CD4-positive, alpha-beta T cell (primary cell): Measurements from ENCODE around the gene PTCRA. TPM values are rescaled to one million over a fixed set of nuclear protein-coding genes. Genes with fewer than 3 reads are reported as not detected.
"Not testable (repeated sequence)": the region's sequence is repeated elsewhere in the genome, so short reads cannot be mapped to it uniquely, and the experiment has no call there.

Source experiments
- ATAC-seq: fragments of 200-7000 bp; cut with Tn5 transposase; one replicate; pipeline ENCODE4 v1.10.0; 2022; ENCODE audit warnings: mild to moderate bottlenecking; ENCODE audit not compliant: poor library complexity
- CTCF ChIA-PET: fragments of 350-600 bp; sonication (Branson Sonifier 250); formaldehyde crosslinking; loops from one replicate; lab custom pipeline; 2021; ENCODE audit warnings: antibody characterized with exemption, inconsistent platforms; lab: Charles Lee
- POLR2A ChIA-PET: fragments of 350-600 bp; sonication (Branson Sonifier 250); formaldehyde crosslinking; loops from one replicate; lab custom pipeline; 2021; ENCODE audit warnings: antibody characterized with exemption, inconsistent platforms; lab: Charles Lee
- DNase-seq, 14 experiments: peaks; one replicate each; pipeline ENCODE4 v3.0.0-alpha.2; 2013 to 2020; ENCODE audit warnings: mixed read lengths in 2 of 14
- H3K27ac ChIP-seq, 2 donors: one replicate each; pipeline versions ENCODE4 v1.5.1 to v1.7.0; 2013; ENCODE audit warnings: low read length in 2 of 2, low read depth in 1 of 2, mild to moderate bottlenecking in 1 of 2
- H3K27me3 ChIP-seq, 2 experiments: 1 replicate in 1 of 2; 2 replicates in 1 of 2; pipeline versions ENCODE4 v1.6.1 to v1.7.0; 2013; ENCODE audit warnings: low read length in 2 of 2, control low read depth in 1 of 2, mild to moderate bottlenecking in 1 of 2, moderate library complexity in 1 of 2; ENCODE audit not compliant: insufficient read depth in 2 of 2, control insufficient read depth in 1 of 2
- H3K36me3 ChIP-seq: one replicate; pipeline ENCODE4 v1.6.1; 2013; ENCODE audit warnings: low read length, control low read depth; ENCODE audit not compliant: insufficient read depth
- H3K4me1 ChIP-seq: one replicate; pipeline ENCODE4 v1.6.1; 2013; ENCODE audit warnings: low read length, control low read depth; ENCODE audit not compliant: insufficient read depth
- H3K4me3 ChIP-seq: one replicate; pipeline ENCODE4 v1.5.1; 2013; ENCODE audit warnings: mild to moderate bottlenecking, low read length, moderate library complexity
- H3K9me3 ChIP-seq, 2 experiments: 1 replicate in 1 of 2; 2 replicates in 1 of 2; pipeline versions ENCODE4 v1.6.1 to v1.7.0; 2013; ENCODE audit warnings: low read length in 2 of 2, mild to moderate bottlenecking in 2 of 2, control low read depth in 1 of 2, moderate library complexity in 1 of 2; ENCODE audit not compliant: control insufficient read depth in 1 of 2, insufficient read depth in 1 of 2
- H3K27ac Mint-ChIP-seq: one replicate; pipeline ENCODE4 v1.8.0; 2020; ENCODE audit warnings: mixed read lengths
- H3K27me3 Mint-ChIP-seq: one replicate; pipeline ENCODE4 v1.8.0; 2021; ENCODE audit warnings: mixed read lengths
- H3K36me3 Mint-ChIP-seq: one replicate; pipeline ENCODE4 v1.8.0; 2021; ENCODE audit warnings: low read depth, mixed read lengths
- H3K4me1 Mint-ChIP-seq: one replicate; pipeline ENCODE4 v1.8.0; 2021; ENCODE audit warnings: low read depth, mixed read lengths
- H3K4me3 Mint-ChIP-seq: one replicate; pipeline ENCODE4 v1.8.0; 2020; ENCODE audit warnings: mild to moderate bottlenecking, mixed read lengths
- H3K9me3 Mint-ChIP-seq: one replicate; pipeline ENCODE4 v1.8.0; 2020; ENCODE audit warnings: mixed read lengths
- intact Hi-C, 2 experiments: fragments of 100-400 bp; cut with DNase I in 1 of 2; cut with micrococcal nuclease in 1 of 2; formaldehyde crosslinking; loops; one replicate each; pipeline versions ENCODE4 v1.15.1 to v1.9.0; 2023 to 2025; cut with DNase I, micrococcal nuclease
- total RNA-seq, 174 experiments: library from RNA in 2 of 174; stranded (reverse) in 2 of 174; gene quantifications; one replicate each; pipeline ENCODE4 v1.2.3 and lab custom pipeline; 2021 to 2026
- TF ChIP-seq, protein P1 (sequence below): fragments of 200-600 bp; IDR thresholded peaks from one replicate; pipeline ENCODE4 v1.8.0; 2022; ENCODE audit warnings: antibody characterized with exemption, mild to moderate bottlenecking

Gene PTCRA
- total RNA-seq, 2 experiments from 2014 or later = not detected

DNA sequence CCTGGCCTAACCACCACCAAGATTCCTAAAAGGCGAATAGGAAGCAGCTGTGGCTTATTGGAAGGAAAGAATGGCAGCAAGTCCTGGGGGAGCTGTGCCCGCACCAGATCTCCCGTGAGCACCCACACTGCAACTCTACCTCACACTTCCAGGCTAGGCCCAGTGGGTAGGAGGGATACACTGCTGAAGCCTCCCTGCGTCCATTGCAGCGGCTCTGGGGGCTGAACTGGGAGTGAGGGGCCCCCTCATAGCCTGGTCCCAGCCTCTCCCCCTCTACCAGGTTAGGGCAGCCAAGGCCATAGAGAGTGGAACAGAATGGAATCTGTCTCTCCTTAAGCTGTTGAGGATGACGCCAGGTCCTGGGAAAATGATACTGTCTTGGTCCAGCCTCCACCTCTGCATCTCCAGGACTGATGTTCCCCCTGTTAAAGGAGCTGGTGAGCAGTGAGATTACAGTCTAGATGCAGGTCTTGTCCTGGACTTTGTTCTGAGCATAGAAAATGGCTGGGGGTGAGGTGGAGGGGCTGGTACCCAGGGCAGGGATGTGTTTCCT, 24.7 kb downstream of the PTCRA start:
- H3K36me3 ChIP-seq = peaks cover 71% of the 10 kb centered on the region

DNA sequence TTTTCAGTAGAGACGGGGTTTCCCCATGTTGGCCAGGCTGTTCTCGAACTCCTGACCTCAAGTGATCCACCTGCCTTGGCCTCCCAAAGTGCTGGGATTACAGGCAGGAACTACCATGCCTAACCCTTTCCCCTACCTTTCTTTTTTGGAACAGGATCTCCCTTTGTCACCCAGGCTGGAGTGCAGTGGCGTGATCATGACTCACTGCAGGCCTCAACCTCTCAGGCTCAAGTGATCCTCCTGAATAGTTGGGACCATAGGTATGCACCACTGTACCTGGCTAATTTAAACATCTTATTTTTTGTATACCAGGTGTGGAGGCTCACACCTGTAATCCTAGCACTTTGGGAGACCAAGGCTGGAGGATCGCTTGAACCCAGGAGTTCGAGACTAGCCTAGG, 25.5 kb downstream of the PTCRA start:
- H3K36me3 ChIP-seq = peaks cover 67% of the 10 kb centered on the region
- H3K4me3 Mint-ChIP-seq, H3K4me1 Mint-ChIP-seq, H3K4me3 ChIP-seq, H3K27ac ChIP-seq, H3K4me1 ChIP-seq, DNase-seq, CTCF ChIA-PET, H3K27me3 ChIP-seq, intact Hi-C loops, H3K27ac Mint-ChIP-seq, H3K9me3 Mint-ChIP-seq, H3K27me3 Mint-ChIP-seq, ATAC-seq, H3K9me3 ChIP-seq: not testable (repeated sequence)
- H3K36me3 Mint-ChIP-seq = peaks cover 67% of the 10 kb centered on the region
- POLR2A ChIA-PET = interaction anchor here (1.4 kb wide), 1 partner anchor 12 kb away, joined by 3 read pairs; the partner anchor contains the start of gene CNPY3

More for the DNA sequence above, 24.7 kb downstream of the PTCRA start:
- H3K4me3 ChIP-seq = no peak overlapping the region
- H3K4me1 ChIP-seq = peaks cover 4% of the 10 kb centered on the region
- DNase-seq (no peak), ATAC-seq (no peak)
- ChIA-PET POLR2A (interaction anchor here (0.7 kb wide), 1 partner anchor 11 kb away, joined by 3 read pairs; the partner anchor contains the start of gene CNPY3), CTCF (no interaction called here)
- peaks cover 71% of the 10 kb centered on the region for H3K36me3 Mint-ChIP-seq
- TF ChIP-seq, protein P1, sequence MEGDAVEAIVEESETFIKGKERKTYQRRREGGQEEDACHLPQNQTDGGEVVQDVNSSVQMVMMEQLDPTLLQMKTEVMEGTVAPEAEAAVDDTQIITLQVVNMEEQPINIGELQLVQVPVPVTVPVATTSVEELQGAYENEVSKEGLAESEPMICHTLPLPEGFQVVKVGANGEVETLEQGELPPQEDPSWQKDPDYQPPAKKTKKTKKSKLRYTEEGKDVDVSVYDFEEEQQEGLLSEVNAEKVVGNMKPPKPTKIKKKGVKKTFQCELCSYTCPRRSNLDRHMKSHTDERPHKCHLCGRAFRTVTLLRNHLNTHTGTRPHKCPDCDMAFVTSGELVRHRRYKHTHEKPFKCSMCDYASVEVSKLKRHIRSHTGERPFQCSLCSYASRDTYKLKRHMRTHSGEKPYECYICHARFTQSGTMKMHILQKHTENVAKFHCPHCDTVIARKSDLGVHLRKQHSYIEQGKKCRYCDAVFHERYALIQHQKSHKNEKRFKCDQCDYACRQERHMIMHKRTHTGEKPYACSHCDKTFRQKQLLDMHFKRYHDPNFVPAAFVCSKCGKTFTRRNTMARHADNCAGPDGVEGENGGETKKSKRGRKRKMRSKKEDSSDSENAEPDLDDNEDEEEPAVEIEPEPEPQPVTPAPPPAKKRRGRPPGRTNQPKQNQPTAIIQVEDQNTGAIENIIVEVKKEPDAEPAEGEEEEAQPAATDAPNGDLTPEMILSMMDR = no peak
- H3K27me3 ChIP-seq = no peaks in the 10 kb centered on the region
- peaks cover 9% of the 10 kb centered on the region for H3K4me1 Mint-ChIP-seq
- H3K9me3 ChIP-seq = no peaks in the 10 kb centered on the region
- no peak overlapping the region for H3K27ac Mint-ChIP-seq
- intact Hi-C loops = no loop called here
- no peaks in the 10 kb centered on the region for H3K9me3 Mint-ChIP-seq
- H3K27ac ChIP-seq = no peak overlapping the region
- H3K27me3 Mint-ChIP-seq = no peaks in the 10 kb centered on the region
- no peak overlapping the region for H3K4me3 Mint-ChIP-seq

DNA sequence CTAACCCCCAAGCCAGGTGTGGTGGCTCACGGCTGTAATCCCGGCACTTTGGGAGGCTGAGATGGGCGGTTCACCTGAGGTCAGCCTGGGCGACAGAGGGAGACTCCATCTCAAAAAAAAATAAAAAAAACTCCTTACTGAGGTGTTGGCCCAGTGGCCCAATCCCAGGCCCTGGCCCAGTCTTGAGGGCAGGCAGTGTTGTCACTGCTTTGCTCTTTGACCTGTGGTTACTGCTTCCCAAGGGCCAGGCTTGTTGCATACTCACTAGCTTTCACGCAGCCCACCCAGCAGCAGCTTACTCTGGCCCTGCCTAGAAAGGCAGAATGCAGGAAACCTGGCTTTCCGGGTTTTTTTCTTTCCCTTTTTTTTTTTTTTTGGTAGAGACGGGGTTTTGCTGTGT, 26.6 kb downstream of the PTCRA start:
- Mint-ChIP-seq H3K4me3 (no peak overlapping the region), H3K4me1 (peaks cover 6% of the 10 kb centered on the region), H3K27ac (no peak overlapping the region), H3K27me3 (no peaks in the 10 kb centered on the region), H3K36me3 (peaks cover 62% of the 10 kb centered on the region), H3K9me3 (no peaks in the 10 kb centered on the region)
- POLR2A ChIA-PET = no interaction called here
- intact Hi-C loops = no loop called here
- Histone ChIP-seq H3K27me3 (no peaks in the 10 kb centered on the region), H3K36me3 (peaks cover 56% of the 10 kb centered on the region), H3K4me1 (no peaks in the 10 kb centered on the region), H3K4me3 (no peak overlapping the region), H3K9me3 (no peaks in the 10 kb centered on the region), H3K27ac (no peak overlapping the region)
- DNase-seq (no peak), ATAC-seq (no peak)
- TF ChIP-seq, protein P1 = no peak
- CTCF ChIA-PET = no interaction called here

DNA sequence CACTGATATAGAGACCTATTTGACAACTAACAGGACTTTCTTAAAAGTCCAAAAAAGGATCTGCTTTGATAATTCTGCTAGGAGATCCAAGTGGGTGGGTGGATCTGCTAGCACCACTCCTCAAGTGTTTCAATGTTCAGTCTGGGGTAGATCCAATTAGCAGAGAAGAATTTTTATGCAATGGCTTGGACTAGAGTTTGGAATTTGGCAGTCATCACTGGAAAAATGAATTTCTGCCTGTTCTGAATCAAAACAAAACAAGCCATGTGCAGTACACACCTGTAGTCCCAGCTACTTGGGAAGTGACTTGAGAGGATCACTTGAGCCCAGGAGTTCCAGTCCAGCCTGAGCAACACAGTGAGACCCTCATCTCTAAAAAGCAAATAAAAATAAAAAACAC, 32.1 kb downstream of the PTCRA start:
- Histone ChIP-seq H3K4me3 (no peak overlapping the region), H3K9me3 (no peaks in the 10 kb centered on the region), H3K36me3 (peaks cover 16% of the 10 kb centered on the region), H3K27me3 (no peaks in the 10 kb centered on the region), H3K4me1 (no peaks in the 10 kb centered on the region), H3K27ac (no peak overlapping the region)
- H3K27ac Mint-ChIP-seq = no peak overlapping the region
- DNase-seq = no peak
- no peak for ATAC-seq
- H3K27me3 Mint-ChIP-seq = no peaks in the 10 kb centered on the region
- H3K36me3 Mint-ChIP-seq = peaks cover 43% of the 10 kb centered on the region
- TF ChIP-seq, protein P1 = no peak
- ChIA-PET CTCF (no interaction called here), POLR2A (interaction anchor here (0.6 kb wide), 1 partner anchor 87 kb away, joined by 3 read pairs; no protein-coding TSS in a partner anchor)
- intact Hi-C loops = no loop called here
- H3K9me3 Mint-ChIP-seq = no peaks in the 10 kb centered on the region
- H3K4me1 Mint-ChIP-seq = no peaks in the 10 kb centered on the region
- H3K4me3 Mint-ChIP-seq = no peak overlapping the region
